ENCODE measurements around the gene GABRR1. TPM values are rescaled to one million over a fixed set of nuclear protein-coding genes. Genes with fewer than 3 reads are reported as not detected.

The GABRR1 gene
- polyA plus RNA-seq (ENCODE audit: low read depth in 6 of 6): not detected

DNA sequence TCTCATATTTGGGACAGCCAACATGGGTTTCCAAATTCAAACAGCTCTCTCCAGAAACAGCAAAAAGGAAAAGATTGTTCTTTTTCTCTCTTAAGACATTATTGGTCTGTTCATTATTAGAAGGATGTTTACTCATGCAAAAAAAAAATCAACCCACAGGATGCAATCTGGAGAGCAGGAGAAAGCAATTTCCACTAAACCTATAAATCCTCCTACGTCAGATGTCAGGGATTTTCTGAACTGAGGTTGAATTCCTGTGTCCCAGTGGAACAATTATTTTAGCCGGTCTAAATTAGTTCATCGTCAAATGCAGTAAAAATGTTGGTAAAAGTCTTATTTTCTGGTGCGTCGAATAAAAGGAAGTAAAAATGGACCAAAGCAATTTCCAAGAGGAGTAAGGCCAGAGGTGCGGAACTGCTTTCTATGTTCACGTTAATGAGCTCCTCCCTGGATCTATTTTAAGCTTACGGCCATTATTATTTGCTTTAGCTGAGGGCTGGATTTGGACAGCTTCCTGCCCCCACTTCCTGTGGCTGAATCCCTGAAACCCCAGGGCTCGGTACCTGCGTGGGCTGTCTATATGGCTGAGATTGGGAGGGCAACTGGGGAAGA lies at the start of gene GABRR1:
GABRR1 (minus strand) TSS at position 60 of the 612 bp plus-strand sequence; CDS start at position 24, 36 bp downstream.
- DNase-seq: no peak
- Mint-ChIP-seq H3K27me3 (peaks cover 0 to 11% (median under 1%) of the 10 kb centered on the region in 3 donors), H3K27ac (peak within 1 kb of the TSS in 1 of 6 donors; percentile 3), H3K4me1 (peaks cover 0 to 7% (median 0%) of the 10 kb centered on the region in 3 donors), H3K36me3 (no peaks in the 10 kb centered on the region), H3K4me3 (no peak within 1 kb of the TSS), H3K9me3 (peaks cover 0 to 14% (median under 1%) of the 10 kb centered on the region in 7 donors)
- ATAC-seq (ENCODE audit: low read depth in 2 of 2): no peak

DNA sequence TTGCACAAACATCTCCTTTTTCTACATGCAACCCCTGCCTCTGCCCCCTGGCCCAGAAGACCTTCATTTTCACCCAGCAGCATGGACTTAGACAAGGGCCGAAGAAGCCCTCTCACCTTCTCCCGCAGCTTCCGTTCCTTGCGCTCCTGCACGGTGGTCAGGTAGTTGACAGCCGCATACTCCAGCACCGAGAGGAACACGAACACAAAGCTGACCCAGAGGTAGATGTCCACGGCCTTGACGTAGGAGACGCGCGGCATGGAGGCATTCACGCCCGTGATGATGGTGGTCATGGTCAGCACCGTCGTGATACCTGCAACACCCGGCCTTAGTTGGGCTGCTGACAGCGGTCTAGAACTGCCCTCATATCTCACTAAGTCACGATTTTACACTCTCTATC lies 47.1 kb upstream of the GABRR1 start:
- Mint-ChIP-seq H3K4me1 (peaks cover 9 to 18% (median 15%) of the 10 kb centered on the region in 3 donors), H3K9me3 (no peaks in the 10 kb centered on the region), H3K4me3 (no peak overlapping the region), H3K36me3 (peaks cover 0 to 4% of the 10 kb centered on the region in 2 donors), H3K27me3 (peaks cover 0 to 5% (median 0%) of the 10 kb centered on the region in 3 donors), H3K27ac (no peak overlapping the region)
- DNase-seq (no peak), ATAC-seq (ENCODE audit: low read depth in 2 of 2) (no peak)

DNA sequence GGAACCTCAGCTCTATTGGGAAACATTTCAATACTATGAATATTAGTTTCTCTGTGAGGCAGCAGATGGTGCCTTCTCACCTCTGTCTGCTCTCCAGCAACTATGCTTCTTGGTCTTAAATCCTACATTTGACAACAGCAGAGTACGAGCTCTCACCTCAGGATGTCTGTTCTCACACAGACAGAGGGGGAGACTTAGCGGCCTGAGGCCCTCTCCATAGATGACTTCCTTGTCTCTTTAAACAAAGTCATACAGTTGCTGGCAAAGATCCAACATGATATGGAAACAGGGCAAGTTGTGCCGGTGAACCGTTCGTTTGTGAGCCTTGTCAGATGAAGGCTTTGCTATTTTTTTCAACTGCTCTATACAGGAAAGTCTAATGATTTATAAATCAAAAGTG lies 43.7 kb upstream of the GABRR1 start:
- ATAC-seq (ENCODE audit: low read depth in 2 of 2): no peak
- H3K27ac Mint-ChIP-seq: peak overlapping the region in 1 of 6 donors; percentile 37

DNA sequence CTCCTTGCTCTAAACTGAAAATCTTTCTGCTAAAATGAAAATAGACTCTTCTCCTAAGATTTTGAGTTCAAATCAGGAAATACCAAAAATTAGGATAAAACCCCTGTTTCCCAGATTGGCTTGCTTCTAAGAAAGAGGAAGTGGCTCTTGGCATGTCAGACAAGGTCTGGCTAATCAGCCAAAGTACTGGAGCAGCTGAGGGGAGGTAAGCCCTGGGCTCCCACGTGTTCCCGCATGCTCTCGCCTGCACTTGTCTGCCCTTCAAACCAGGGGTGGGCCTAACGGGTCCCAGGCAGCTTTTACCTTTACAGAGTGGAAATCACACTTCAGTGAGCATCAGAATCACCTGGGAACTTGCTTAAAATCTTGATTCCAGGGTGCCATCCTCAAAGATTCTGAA lies 43.2 kb upstream of the GABRR1 start:
- H3K27ac Mint-ChIP-seq: no peak overlapping the region
- H3K27me3 Mint-ChIP-seq: no peaks in the 10 kb centered on the region
- DNase-seq: no peak
- H3K36me3 Mint-ChIP-seq: no peaks in the 10 kb centered on the region
- H3K4me1 Mint-ChIP-seq: peaks cover 14 to 24% (median 21%) of the 10 kb centered on the region in 3 donors
- ATAC-seq (ENCODE audit: low read depth in 2 of 2): peak; percentile 54 to 68
- H3K9me3 Mint-ChIP-seq: no peaks in the 10 kb centered on the region
- peak overlapping the region in 1 of 8 donors; percentile 33 for H3K4me3 Mint-ChIP-seq

More for the DNA sequence above, 43.7 kb upstream of the GABRR1 start:
- DNase-seq: no peak
- Mint-ChIP-seq H3K4me3 (no peak overlapping the region), H3K36me3 (no peaks in the 10 kb centered on the region), H3K4me1 (peaks cover 14 to 24% (median 21%) of the 10 kb centered on the region in 3 donors), H3K27me3 (no peaks in the 10 kb centered on the region), H3K9me3 (no peaks in the 10 kb centered on the region)

DNA sequence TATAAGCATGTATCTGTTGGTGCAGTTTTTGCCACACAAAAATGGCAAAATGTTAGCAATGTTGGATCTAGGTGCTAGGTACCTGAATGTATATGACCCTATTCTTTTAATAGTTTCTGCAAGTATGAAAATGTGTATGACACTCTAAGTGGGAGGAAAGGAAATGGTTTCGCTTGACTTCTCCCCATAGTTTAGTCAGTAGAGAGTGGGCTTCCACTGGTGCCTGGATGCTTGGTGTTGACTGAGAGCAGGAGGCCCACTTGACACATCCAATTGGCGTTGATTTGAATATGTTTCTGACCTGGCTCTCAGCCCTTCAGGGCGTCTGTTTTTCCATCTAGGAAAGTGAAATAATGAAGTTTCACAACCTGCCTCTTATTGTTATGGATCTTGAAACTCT lies 41.8 kb upstream of the GABRR1 start:
- DNase-seq (no peak), ATAC-seq (ENCODE audit: low read depth in 2 of 2) (peak in 1 of 2 donors; percentile 25)
- no peak overlapping the region for H3K27ac Mint-ChIP-seq
- H3K4me1 Mint-ChIP-seq: peaks cover 14 to 24% (median 21%) of the 10 kb centered on the region in 3 donors
- H3K4me3 Mint-ChIP-seq: no peak overlapping the region
- H3K9me3 Mint-ChIP-seq: no peaks in the 10 kb centered on the region
- H3K27me3 Mint-ChIP-seq: no peaks in the 10 kb centered on the region
- no peaks in the 10 kb centered on the region for H3K36me3 Mint-ChIP-seq

DNA sequence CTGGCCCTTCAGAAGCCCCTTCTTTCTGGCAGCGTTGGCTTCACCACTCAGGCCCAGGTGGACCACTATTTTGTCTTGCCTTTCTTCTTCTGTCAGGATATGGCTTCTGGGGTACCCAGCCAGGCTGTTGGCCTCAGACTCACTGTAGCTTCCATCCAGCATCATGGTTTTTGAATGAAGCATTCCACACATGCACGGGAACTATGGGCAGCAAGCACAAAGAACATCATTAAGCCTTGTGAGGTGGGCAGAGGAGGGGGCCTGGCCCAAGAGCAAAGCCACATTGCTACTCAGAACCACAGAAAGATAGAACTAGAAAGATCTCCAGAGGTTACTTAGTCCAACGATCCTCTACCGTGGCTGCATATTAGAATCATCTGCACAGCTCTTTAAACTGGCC lies 40.6 kb upstream of the GABRR1 start:
- Mint-ChIP-seq H3K36me3 (no peaks in the 10 kb centered on the region), H3K27ac (peak overlapping the region in 1 of 6 donors; percentile 13), H3K27me3 (no peaks in the 10 kb centered on the region), H3K9me3 (peaks cover 0 to 2% (median 0%) of the 10 kb centered on the region in 7 donors), H3K4me3 (no peak overlapping the region), H3K4me1 (peaks cover 14 to 24% (median 21%) of the 10 kb centered on the region in 3 donors)
- ATAC-seq (ENCODE audit: low read depth in 2 of 2): no peak
- no peak for DNase-seq

DNA sequence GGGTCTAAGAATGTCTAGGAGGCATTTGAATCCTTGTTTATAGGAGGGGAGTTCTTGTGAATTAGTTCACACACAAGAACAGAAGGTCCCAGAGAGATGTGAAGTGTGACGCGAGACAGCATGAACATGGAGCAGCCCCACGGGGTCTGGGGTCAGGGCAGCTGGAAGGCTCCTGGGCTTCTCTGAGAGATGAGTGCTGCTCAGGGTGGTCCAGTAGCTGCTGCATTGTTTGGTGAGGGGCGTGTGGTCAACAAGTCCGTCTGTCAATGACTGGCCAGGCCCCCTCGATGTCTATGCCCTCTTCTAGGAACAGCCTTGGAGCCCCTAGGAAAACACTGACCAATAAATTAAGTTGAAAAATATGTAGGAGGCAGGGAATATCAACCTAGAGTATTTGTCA lies 40.2 kb upstream of the GABRR1 start:
- H3K27me3 Mint-ChIP-seq: no peaks in the 10 kb centered on the region
- peaks cover 0 to 2% (median 0%) of the 10 kb centered on the region in 7 donors for H3K9me3 Mint-ChIP-seq
- H3K4me3 Mint-ChIP-seq: no peak overlapping the region
- DNase-seq: no peak
- H3K36me3 Mint-ChIP-seq: no peaks in the 10 kb centered on the region
- no peak overlapping the region for H3K27ac Mint-ChIP-seq
- ATAC-seq (ENCODE audit: low read depth in 2 of 2): no peak
- peaks cover 14 to 24% (median 21%) of the 10 kb centered on the region in 3 donors for H3K4me1 Mint-ChIP-seq

DNA sequence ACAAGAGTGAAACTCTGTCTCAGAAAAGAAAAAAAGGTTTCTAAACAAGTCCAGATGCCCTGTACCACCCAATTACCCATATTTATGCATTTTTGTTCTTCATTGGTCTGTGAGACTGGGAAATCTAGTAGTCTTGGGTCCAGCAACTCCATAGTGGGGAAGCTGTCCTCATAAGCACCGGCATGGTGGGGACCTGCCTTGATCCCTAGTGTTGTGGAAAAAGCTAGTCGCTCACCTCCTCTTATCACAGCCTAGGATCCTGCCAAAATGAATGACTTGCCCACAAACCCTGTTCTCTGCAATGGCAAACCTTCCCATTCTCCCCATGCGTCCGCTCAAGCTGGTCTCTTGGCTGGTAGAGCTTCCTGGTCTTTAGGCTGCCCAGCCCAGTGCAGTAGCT lies 38.3 kb upstream of the GABRR1 start:
- ATAC-seq (ENCODE audit: low read depth in 2 of 2) (no peak), DNase-seq (no peak)
- no peaks in the 10 kb centered on the region for H3K36me3 Mint-ChIP-seq
- H3K27me3 Mint-ChIP-seq: no peaks in the 10 kb centered on the region
- peaks cover 9 to 17% (median 11%) of the 10 kb centered on the region in 3 donors for H3K4me1 Mint-ChIP-seq
- peaks cover 0 to 2% (median 0%) of the 10 kb centered on the region in 7 donors for H3K9me3 Mint-ChIP-seq
- no peak overlapping the region for H3K27ac Mint-ChIP-seq
- H3K4me3 Mint-ChIP-seq: no peak overlapping the region

DNA sequence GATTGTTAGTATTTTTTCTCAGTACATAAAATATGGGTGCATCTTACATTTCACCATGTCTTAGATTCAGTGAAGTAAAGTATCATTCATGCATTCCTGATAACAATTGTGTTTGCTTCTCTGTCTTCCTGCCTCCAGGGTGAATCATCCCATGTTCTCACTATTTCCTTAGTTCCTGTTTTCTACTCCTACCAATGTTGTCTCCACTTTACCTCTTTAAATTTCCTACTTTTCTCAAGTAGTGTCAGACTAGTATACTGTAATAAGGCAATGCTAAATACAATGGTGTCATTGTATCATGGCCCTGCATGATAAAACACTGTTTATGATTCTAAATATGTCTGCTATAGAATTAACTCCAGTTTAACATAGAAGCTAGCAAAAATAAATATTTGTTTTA lies 37.4 kb upstream of the GABRR1 start:
- Mint-ChIP-seq H3K4me3 (no peak overlapping the region), H3K27ac (no peak overlapping the region)
- ATAC-seq (ENCODE audit: low read depth in 2 of 2): no peak

DNA sequence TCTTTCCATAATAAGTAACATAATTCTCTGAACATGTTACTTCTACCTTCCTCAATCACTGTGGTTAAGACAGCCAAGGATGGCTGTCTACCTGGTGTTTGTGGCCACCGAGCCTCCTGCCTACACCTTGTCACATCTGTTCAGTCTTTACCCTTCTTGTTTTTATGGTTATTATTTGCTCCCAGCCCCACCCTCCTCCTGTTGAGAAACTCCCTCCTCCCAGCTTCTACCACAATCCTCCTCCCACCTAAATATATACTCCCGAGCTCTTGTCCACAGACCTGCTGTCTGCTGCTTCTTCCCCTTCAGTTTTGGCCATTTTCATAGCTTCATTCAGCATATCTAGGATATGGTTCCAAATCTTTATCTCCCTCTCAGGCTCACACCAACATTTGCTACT lies 35.7 kb upstream of the GABRR1 start:
- peaks cover 0 to 6% (median 0%) of the 10 kb centered on the region in 3 donors for H3K27me3 Mint-ChIP-seq
- ATAC-seq (ENCODE audit: low read depth in 2 of 2) (no peak), DNase-seq (no peak)
- H3K27ac Mint-ChIP-seq: peak overlapping the region in 1 of 6 donors; percentile 2
- H3K9me3 Mint-ChIP-seq: peaks cover 0 to 2% (median 0%) of the 10 kb centered on the region in 7 donors
- H3K4me3 Mint-ChIP-seq: no peak overlapping the region
- no peaks in the 10 kb centered on the region for H3K4me1 Mint-ChIP-seq
- no peaks in the 10 kb centered on the region for H3K36me3 Mint-ChIP-seq

More for the DNA sequence above, 37.4 kb upstream of the GABRR1 start:
- no peak for DNase-seq
- H3K27me3 Mint-ChIP-seq: no peaks in the 10 kb centered on the region
- H3K36me3 Mint-ChIP-seq: no peaks in the 10 kb centered on the region
- peaks cover 0 to 2% (median 0%) of the 10 kb centered on the region in 7 donors for H3K9me3 Mint-ChIP-seq
- peaks cover 4 to 8% (median 6%) of the 10 kb centered on the region in 3 donors for H3K4me1 Mint-ChIP-seq

DNA sequence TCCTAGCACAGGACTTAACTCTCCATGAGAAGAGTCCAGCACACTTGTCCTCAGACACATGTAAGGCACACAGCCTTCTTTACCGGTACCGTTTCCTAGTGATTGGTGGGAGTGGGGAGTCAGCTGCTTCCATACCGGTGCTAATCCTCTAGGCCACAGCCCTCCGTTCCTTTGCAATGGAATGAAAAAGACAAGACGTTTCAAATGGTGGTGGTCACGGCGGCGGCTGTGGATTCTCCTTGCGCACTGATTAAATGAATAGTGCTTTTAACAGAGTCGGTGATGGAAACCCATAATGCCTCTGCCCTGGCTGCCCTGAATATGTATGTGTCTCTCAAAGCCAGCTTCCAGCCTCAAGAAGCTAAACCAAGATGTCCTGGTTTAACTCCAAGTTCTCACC lies 34.8 kb upstream of the GABRR1 start:
- Mint-ChIP-seq H3K4me3 (no peak overlapping the region), H3K27me3 (peaks cover 0 to 6% (median 0%) of the 10 kb centered on the region in 3 donors), H3K4me1 (no peaks in the 10 kb centered on the region), H3K27ac (no peak overlapping the region), H3K9me3 (peaks cover 0 to 2% (median 0%) of the 10 kb centered on the region in 7 donors), H3K36me3 (no peaks in the 10 kb centered on the region)
- no peak for ATAC-seq (ENCODE audit: low read depth in 2 of 2)
- DNase-seq: no peak

DNA sequence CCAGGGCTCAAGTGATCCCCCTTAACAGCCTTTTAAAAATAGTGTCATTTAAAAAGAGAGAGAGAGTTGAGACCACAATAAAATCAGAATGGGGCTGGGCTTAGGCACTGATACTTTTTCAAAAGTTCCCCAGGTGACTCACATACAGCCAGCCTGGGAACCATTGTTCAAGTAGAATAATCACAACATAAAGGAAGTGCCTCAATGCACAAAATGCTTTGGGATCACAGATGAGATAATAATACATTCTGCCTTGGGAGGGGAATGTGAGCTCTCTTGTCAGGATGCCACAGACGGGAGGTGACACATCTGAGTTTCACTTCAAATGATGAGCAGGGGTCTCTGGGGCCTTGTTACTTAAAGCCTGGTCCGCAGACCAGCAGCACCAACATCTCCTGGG lies 34.0 kb upstream of the GABRR1 start:
- Mint-ChIP-seq H3K27me3 (peaks cover 0 to 12% (median under 1%) of the 10 kb centered on the region in 3 donors), H3K4me1 (no peaks in the 10 kb centered on the region), H3K27ac (no peak overlapping the region), H3K9me3 (peaks cover 0 to 8% (median 0%) of the 10 kb centered on the region in 7 donors), H3K4me3 (no peak overlapping the region), H3K36me3 (no peaks in the 10 kb centered on the region)
- ATAC-seq (ENCODE audit: low read depth in 2 of 2) (no peak), DNase-seq (no peak)

DNA sequence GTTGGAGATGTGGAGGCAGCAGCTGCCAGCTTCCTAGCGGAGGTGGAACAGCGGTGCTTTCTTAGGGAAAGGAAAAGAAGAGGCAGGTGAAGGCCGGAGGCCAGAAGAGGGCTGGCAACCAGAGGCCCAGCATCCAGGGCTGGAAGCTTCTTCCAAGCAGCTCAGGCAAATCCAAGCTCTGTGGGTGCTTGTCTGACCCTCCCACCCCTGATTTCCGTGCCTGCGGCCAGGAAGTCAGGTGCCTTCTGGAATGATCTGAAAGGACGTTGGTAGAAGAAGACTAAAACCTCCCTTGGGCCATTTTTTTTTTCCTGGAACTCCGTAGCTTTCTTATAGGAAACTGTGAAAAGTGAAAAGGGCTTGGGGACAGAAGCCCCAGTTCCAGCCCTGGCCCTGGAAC lies 33.1 kb upstream of the GABRR1 start:
- Mint-ChIP-seq H3K27ac (no peak overlapping the region), H3K4me1 (no peaks in the 10 kb centered on the region), H3K27me3 (peaks cover 0 to 14% (median 8%) of the 10 kb centered on the region in 3 donors), H3K36me3 (no peaks in the 10 kb centered on the region), H3K9me3 (peaks cover 0 to 8% (median 0%) of the 10 kb centered on the region in 7 donors), H3K4me3 (no peak overlapping the region)
- ATAC-seq (ENCODE audit: low read depth in 2 of 2) (no peak), DNase-seq (no peak)

DNA sequence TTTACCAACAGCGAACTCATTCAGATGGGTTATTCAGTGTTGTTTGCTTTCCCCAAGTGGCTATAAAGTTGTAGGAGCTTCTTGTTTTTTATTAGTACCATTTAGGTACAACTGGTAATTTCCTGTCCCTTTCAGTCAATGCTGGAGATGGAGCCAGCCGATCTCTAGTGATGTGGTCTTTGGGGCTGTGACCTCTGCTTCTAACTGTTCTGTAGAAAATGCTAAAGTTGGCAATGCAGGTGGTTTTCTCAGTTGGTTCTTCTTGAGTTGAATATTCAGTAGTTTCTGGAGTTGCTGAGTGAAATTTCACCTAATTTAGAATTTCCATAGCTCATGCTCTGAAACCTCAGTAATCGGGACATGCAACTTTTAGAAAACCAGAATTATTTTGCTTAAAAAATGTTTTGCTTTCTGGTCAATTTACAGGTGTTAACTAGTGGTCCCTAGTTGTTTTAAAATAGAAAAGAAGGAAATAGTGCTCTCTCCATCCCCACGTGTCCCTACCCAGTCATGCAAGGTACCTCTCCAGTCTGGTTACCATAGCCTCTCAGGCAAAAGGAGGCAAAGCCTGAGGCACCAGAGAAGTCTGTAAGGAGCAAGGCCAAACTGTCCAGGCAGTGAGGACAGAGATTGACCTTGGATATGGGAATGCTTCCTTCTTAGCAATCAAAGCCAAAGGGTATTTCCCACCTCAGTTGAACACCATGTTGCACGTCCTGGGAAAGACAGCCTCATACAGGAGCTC lies 27.3 kb upstream of the GABRR1 start:
- peaks cover 8 to 25% (median 22%) of the 10 kb centered on the region in 3 donors for H3K27me3 Mint-ChIP-seq
- DNase-seq: no peak
- H3K4me1 Mint-ChIP-seq: peaks cover 13 to 15% (median 13%) of the 10 kb centered on the region in 3 donors
- no peak for ATAC-seq (ENCODE audit: low read depth in 2 of 2)
- H3K9me3 Mint-ChIP-seq: peaks cover 0 to 8% (median 0%) of the 10 kb centered on the region in 7 donors
- no peaks in the 10 kb centered on the region for H3K36me3 Mint-ChIP-seq
- H3K27ac Mint-ChIP-seq: peak overlapping the region in 1 of 6 donors; percentile 25
- H3K4me3 Mint-ChIP-seq: no peak overlapping the region
